A549 treated with ZK216348 at 1 μM for 4 hours (cell line): ENCODE measurements around the gene TEX54. TPM values are rescaled to one million over a fixed set of nuclear protein-coding genes. Genes with fewer than 3 reads are reported as not detected.

Experiments used
- total RNA-seq: library from RNA; stranded (reverse); fragments of 200-300 nt; extraction: Qiagen RNA extraction; gene quantifications from 5 replicates; pipeline ENCODE4 v1.2.3, GENCODE V29; 2022; ENCODE audit warnings: low read depth

TEX54 gene
- total RNA-seq, result not detected in 5 replicates

GRCh38 chr11:62832336-62833234, at the start of gene TEX54:
TEX54 (minus strand) TSS chr11:62832841.

GRCh38 chr11:62880803-62881578, 48.4 kb upstream of the TEX54 start, which contains the start of gene SLC3A2:
SLC3A2 (plus strand) TSS chr11:62880896; CDS start chr11:62881024, 128 bp downstream.

GRCh38 chr11:62839050-62839945, 6.7 kb upstream of the TEX54 start, which contains the start of gene WDR74:
WDR74 (minus strand) TSS chr11:62839590; CDS start chr11:62839570, 20 bp downstream.

GRCh38 chr11:62831520-62832335, 913 bp downstream of the TEX54 start, which contains the start of gene STX5:
STX5 (minus strand) TSS chr11:62832051; CDS start chr11:62831243, 808 bp downstream.

GRCh38 chr11:62805076-62805892, 27.4 kb downstream of the TEX54 start, which contains the start of gene NXF1:
NXF1 (minus strand) TSS chr11:62805440; CDS start chr11:62805356, 84 bp downstream.

GRCh38 chr11:62791501-62792201, 41.0 kb downstream of the TEX54 start, which contains the start of gene TMEM223:
TMEM223 (minus strand) TSS chr11:62792006; CDS start chr11:62791994, 12 bp downstream.

GRCh38 chr11:62787005-62787759, 45.5 kb downstream of the TEX54 start, which contains the start of gene TMEM179B:
TMEM179B (plus strand) TSS chr11:62787402; CDS start chr11:62787432, 30 bp downstream.

Other genes with a start within 250 kb of the TEX54 start
- gene TUT1, start 241.3 kb downstream of the TEX54 start, total RNA-seq, result 7.8 to 17.7 TPM (median 15.1 TPM) in 5 replicates
- gene MTA2, start 231.0 kb downstream of the TEX54 start, total RNA-seq, result 77.4 to 91.6 TPM (median 86.2 TPM) in 5 replicates
- 13.5 to 30.1 TPM (median 26.2 TPM) in 5 replicates for gene EML3, start 220.1 kb downstream of the TEX54 start, total RNA-seq
- 3.5 to 4.8 TPM (median 4.4 TPM) in 5 replicates for gene ROM1, start 219.6 kb downstream of the TEX54 start, total RNA-seq
- 30.1 to 56.7 TPM (median 52.1 TPM) in 5 replicates for gene B3GAT3, start 210.9 kb downstream of the TEX54 start, total RNA-seq
- gene GANAB, start 186.2 kb downstream of the TEX54 start, total RNA-seq, result 200 to 293 TPM (median 267 TPM) in 5 replicates
- 12.9 to 22.4 TPM (median 21.3 TPM) in 5 replicates for gene INTS5, start 179.5 kb downstream of the TEX54 start, total RNA-seq
- 124 to 164 TPM (median 134 TPM) in 5 replicates for gene C11orf98, start 167.6 kb downstream of the TEX54 start, total RNA-seq
- gene CSKMT, start 167.5 kb downstream of the TEX54 start, total RNA-seq, result 5.8 to 16.2 TPM (median 12.6 TPM) in 5 replicates
- gene UQCC3, start 161.2 kb downstream of the TEX54 start, total RNA-seq, result 25.4 to 39.4 TPM (median 34.5 TPM) in 5 replicates
- 4.8 to 5.3 TPM (median 5.0 TPM) in 5 replicates for gene LBHD1, start 160.6 kb downstream of the TEX54 start, total RNA-seq
- 89.4 to 131 TPM (median 123 TPM) in 5 replicates for gene UBXN1, start 153.8 kb downstream of the TEX54 start, total RNA-seq
- gene LRRN4CL, start 143.3 kb downstream of the TEX54 start, total RNA-seq, result 0.09 to 0.25 TPM (median 0.14 TPM) in 3 of 5 replicates, not detected in the others
- 49.0 to 86.5 TPM (median 71.5 TPM) in 5 replicates for gene BSCL2, start 125.4 kb downstream of the TEX54 start, total RNA-seq
- gene GNG3, start 125.2 kb downstream of the TEX54 start, total RNA-seq, result not detected in 5 replicates
- gene HNRNPUL2, start 105.4 kb downstream of the TEX54 start, total RNA-seq, result 40.2 to 45.6 TPM (median 42.8 TPM) in 5 replicates
- 30.4 to 34.7 TPM (median 33.1 TPM) in 5 replicates for gene TTC9C, start 104.4 kb downstream of the TEX54 start, total RNA-seq
- 1.1 to 1.8 TPM (median 1.6 TPM) in 5 replicates for gene ZBTB3, start 78.7 kb downstream of the TEX54 start, total RNA-seq
- gene POLR2G, start 71.3 kb downstream of the TEX54 start, total RNA-seq, result 170 to 201 TPM (median 175 TPM) in 5 replicates
- gene TAF6L, start 61.4 kb downstream of the TEX54 start, total RNA-seq, result 11.3 to 18.0 TPM (median 15.4 TPM) in 5 replicates
- 53.3 to 97.0 TPM (median 86.6 TPM) in 5 replicates for gene TMEM179B, start 45.4 kb downstream of the TEX54 start, total RNA-seq
- 16.2 to 32.5 TPM (median 26.9 TPM) in 5 replicates for gene TMEM223, start 40.8 kb downstream of the TEX54 start, total RNA-seq
- 39.8 to 58.2 TPM (median 53.4 TPM) in 5 replicates for gene NXF1, start 27.4 kb downstream of the TEX54 start, total RNA-seq
- gene STX5, start 790 bp downstream of the TEX54 start, total RNA-seq, result 19.1 to 25.0 TPM (median 24.7 TPM) in 5 replicates
- 61.5 to 84.6 TPM (median 81.8 TPM) in 5 replicates for gene WDR74, start 6.7 kb upstream of the TEX54 start, total RNA-seq
- gene SLC3A2, start 48.1 kb upstream of the TEX54 start, total RNA-seq, result 846 to 1,034 TPM (median 998 TPM) in 5 replicates
- gene CHRM1, start 88.5 kb upstream of the TEX54 start, total RNA-seq, result 0.05 TPM in 1 of 5 replicates, not detected in the others
- not detected in 5 replicates for gene SLC22A6, start 152.1 kb upstream of the TEX54 start, total RNA-seq
- not detected in 5 replicates for gene SLC22A8, start 183.0 kb upstream of the TEX54 start, total RNA-seq